MM.1S (cell line): Measurements from ENCODE around the gene KRT4.

Source experiments
- DNase-seq: peaks from one replicate; pipeline ENCODE4 v3.0.0-alpha.2; 2015
- H2AFZ ChIP-seq: fragments of 300-600 bp; sonication (generic); 2 replicates; pipeline ENCODE4 v1.6.0; 2016; ENCODE audit warnings: antibody characterized with exemption, low read length
- H3F3A ChIP-seq: fragments of 300-600 bp; sonication (generic); 2 replicates; pipeline ENCODE4 v1.6.1; 2016; ENCODE audit warnings: mild to moderate bottlenecking, antibody characterized with exemption, low read length, moderate library complexity, mixed read lengths; ENCODE audit not compliant: insufficient read depth
- H3K27ac ChIP-seq: fragments of 300-600 bp; sonication (generic); 2 replicates; pipeline ENCODE4 v1.5.1; 2016; ENCODE audit warnings: mild to moderate bottlenecking, low read length
- H3K27me3 ChIP-seq: fragments of 300-600 bp; sonication (generic); replicated peaks from 2 replicates; pipeline ENCODE4 v1.6.0; 2016; ENCODE audit warnings: low read length; ENCODE audit not compliant: insufficient read depth
- H3K36me3 ChIP-seq: fragments of 300-600 bp; sonication (generic); replicated peaks from 2 replicates; pipeline ENCODE4 v1.6.1; 2016; ENCODE audit warnings: mild to moderate bottlenecking, low read length, mixed read lengths; ENCODE audit not compliant: insufficient read depth
- H3K4me1 ChIP-seq: fragments of 300-600 bp; sonication (generic); 2 replicates; pipeline ENCODE4 v1.6.1; 2016; ENCODE audit warnings: low read length, mixed read lengths
- H3K4me2 ChIP-seq: fragments of 300-600 bp; sonication (generic); 2 replicates; pipeline ENCODE4 v1.6.0; 2016; ENCODE audit warnings: low read depth, low read length
- H3K4me3 ChIP-seq: fragments of 300-600 bp; sonication (generic); 2 replicates; pipeline ENCODE4 v1.5.1; 2016; ENCODE audit warnings: low read length, mixed read lengths
- H3K79me2 ChIP-seq: fragments of 300-600 bp; sonication (generic); 2 replicates; pipeline ENCODE4 v1.6.1; 2016; ENCODE audit warnings: mixed run types, low read length, mixed read lengths
- H3K9ac ChIP-seq: fragments of 300-600 bp; sonication (generic); 2 replicates; pipeline ENCODE4 v1.6.1; 2016; ENCODE audit warnings: low read length, mixed read lengths
- H3K9me2 ChIP-seq: fragments of 300-600 bp; sonication (generic); replicated peaks from 2 replicates; pipeline ENCODE4 v1.6.1; 2016; ENCODE audit warnings: mild to moderate bottlenecking, low read length, mixed read lengths; ENCODE audit not compliant: insufficient read depth
- H3K9me3 ChIP-seq: fragments of 300-600 bp; sonication (generic); replicated peaks from 2 replicates; pipeline ENCODE4 v1.6.1; 2016; ENCODE audit warnings: mild to moderate bottlenecking, low read length, mixed read lengths; ENCODE audit not compliant: insufficient read depth
- H4K20me1 ChIP-seq: fragments of 300-600 bp; sonication (generic); 2 replicates; pipeline ENCODE4 v1.6.1; 2016; ENCODE audit warnings: mild to moderate bottlenecking, low read length, moderate library complexity, mixed read lengths; ENCODE audit not compliant: insufficient read depth
- CTCF ChIP-seq: fragments of 300-600 bp; sonication (generic); IDR thresholded peaks from 2 replicates; pipeline ENCODE4 v1.5.1; 2016; ENCODE audit warnings: antibody characterized with exemption, low read length, mixed read lengths
- EZH2 ChIP-seq: fragments of 300-600 bp; sonication (generic); optimal IDR thresholded peaks from 2 replicates; pipeline ENCODE3; 2017; ENCODE audit warnings: low read depth, mild to moderate bottlenecking, antibody characterized with exemption, low read length, mixed read lengths
- EZH2phosphoT487 ChIP-seq: fragments of 300-600 bp; sonication (generic); IDR thresholded peaks from 2 replicates; pipeline ENCODE4 v1.6.1; 2018; ENCODE audit warnings: antibody characterized with exemption, low read length

The KRT4 gene

GRCh38 chr12:52845946-52846345 lies 32.0 kb upstream of the KRT4 start:
- H3F3A ChIP-seq = no peaks in the 10 kb centered on the region
- no peak overlapping the region for H2AFZ ChIP-seq
- no peak for DNase-seq
- H3K27ac ChIP-seq = no peak overlapping the region
- peaks cover 76% of the 10 kb centered on the region for H3K27me3 ChIP-seq
- H4K20me1 ChIP-seq = no peaks in the 10 kb centered on the region
- H3K9ac ChIP-seq = no peak overlapping the region
- H3K9me3 ChIP-seq = no peaks in the 10 kb centered on the region
- no peaks in the 10 kb centered on the region for H3K4me1 ChIP-seq
- H3K79me2 ChIP-seq = no peaks in the 10 kb centered on the region
- no peak overlapping the region for H3K4me2 ChIP-seq
- H3K4me3 ChIP-seq = no peak overlapping the region
- H3K9me2 ChIP-seq = no peaks in the 10 kb centered on the region
- no peaks in the 10 kb centered on the region for H3K36me3 ChIP-seq
- TF ChIP-seq EZH2 (no peak), CTCF (no peak), EZH2phosphoT487 (no peak)

GRCh38 chr12:52844386-52844785 lies 30.5 kb upstream of the KRT4 start:
- no peak for DNase-seq
- Histone ChIP-seq H4K20me1 (no peaks in the 10 kb centered on the region), H3K79me2 (no peaks in the 10 kb centered on the region), H3K9me2 (no peaks in the 10 kb centered on the region), H3K9me3 (no peaks in the 10 kb centered on the region), H3F3A (no peaks in the 10 kb centered on the region), H3K27ac (no peak overlapping the region), H3K27me3 (peaks cover 77% of the 10 kb centered on the region), H3K36me3 (no peaks in the 10 kb centered on the region), H3K9ac (no peak overlapping the region), H3K4me1 (no peaks in the 10 kb centered on the region), H3K4me3 (no peak overlapping the region), H3K4me2 (no peak overlapping the region), H2AFZ (no peak overlapping the region)
- TF ChIP-seq CTCF (no peak), EZH2phosphoT487 (no peak), EZH2 (no peak)

- H3K4me3 ChIP-seq = no peak overlapping the region
- no peaks in the 10 kb centered on the region for H3K9me3 ChIP-seq
- H3F3A ChIP-seq = no peaks in the 10 kb centered on the region
- no peak overlapping the region for H3K27ac ChIP-seq
- no peaks in the 10 kb centered on the region for H3K9me2 ChIP-seq
- no peaks in the 10 kb centered on the region for H4K20me1 ChIP-seq
- H2AFZ ChIP-seq = no peak overlapping the region
- H3K9ac ChIP-seq = no peak overlapping the region
- no peaks in the 10 kb centered on the region for H3K79me2 ChIP-seq
- peaks cover 78% of the 10 kb centered on the region for H3K27me3 ChIP-seq
- no peaks in the 10 kb centered on the region for H3K36me3 ChIP-seq
- H3K4me1 ChIP-seq = no peaks in the 10 kb centered on the region
- no peak overlapping the region for H3K4me2 ChIP-seq
- DNase-seq = no peak
- TF ChIP-seq EZH2phosphoT487 (no peak), CTCF (no peak), EZH2 (no peak)
Measured at GRCh38 chr12:52839436-52840105, 25.7 kb upstream of the KRT4 start.
